Measurements from ENCODE around the gene PRR5. TPM values are rescaled to one million over a fixed set of nuclear protein-coding genes. Genes with fewer than 3 reads are reported as not detected.

Gene PRR5
- total RNA-seq, 1 experiment from 2014 or later = 26.9 TPM

- intact Hi-C loops (cut with micrococcal nuclease) = no loop called here
- no peaks in the 10 kb centered on the region for H3K36me3 ChIP-seq (ENCODE audit: control insufficient read depth in 1 of 2, insufficient read depth in 2 of 2, low read length in 2 of 2)
- CTCF ChIA-PET = no interaction called here
- H4K20me1 ChIP-seq (ENCODE audit: insufficient read depth) = no peaks in the 10 kb centered on the region
- no peak overlapping the region for H3K4me3 ChIP-seq (replicated peaks in 1 of 2; ENCODE audit: low read depth in 1 of 2, low read length in 2 of 2)
- no peak overlapping the region for H3K4me2 ChIP-seq (ENCODE audit: low read length)
- no peak for ATAC-seq
- H3K79me2 ChIP-seq (ENCODE audit: insufficient read depth, low read length) = no peaks in the 10 kb centered on the region
- no peaks in the 10 kb centered on the region for H3K9me3 ChIP-seq (ENCODE audit: control insufficient read depth in 1 of 2, insufficient read depth in 1 of 2, low read depth in 1 of 2, low read length in 2 of 2)
- no peaks in the 10 kb centered on the region for H3K27me3 ChIP-seq (ENCODE audit: insufficient read depth, low read length)
- POLR2A ChIA-PET = no interaction called here
- no peaks in the 10 kb centered on the region for H3K4me1 ChIP-seq (ENCODE audit: control insufficient read depth in 1 of 2, insufficient read depth in 2 of 2, low read length in 2 of 2)
- no peaks in the 10 kb centered on the region for H3K9me2 ChIP-seq (ENCODE audit: insufficient read depth)
- H3K9ac ChIP-seq (ENCODE audit: low read length) = no peak overlapping the region
- no TSS peak for BruUV-seq (replicated peaks)
- H2AFZ ChIP-seq (ENCODE audit: low read depth, low read length, poor library complexity, severe bottlenecking) = no peak overlapping the region
- TF ChIP-seq MAX (IDR thresholded peaks at IDR 0.05) (no peak), REST (IDR thresholded peaks at IDR 0.05; ENCODE audit: low read depth) (no peak)
- no peak overlapping the region for H3K27ac ChIP-seq (ENCODE audit: low read depth, low read length)
- RAD21 ChIA-PET (ENCODE audit: low non-redundant PET in 1 of 2, low total read pairs in 2 of 2, uncharacterized antibody in 2 of 2, unreplicated experiment in 2 of 2) = no interaction called here
- DNase-seq (ENCODE audit: low read depth, low spot score) = no peak
These were observed 41.8 kb upstream of the PRR5 start for GRCh38 chr22:44660051-44660830.

GRCh38 chr22:44661070-44661469 lies 40.9 kb upstream of the PRR5 start:
- Histone ChIP-seq H3K9me3 (ENCODE audit: control insufficient read depth in 1 of 2, insufficient read depth in 1 of 2, low read depth in 1 of 2, low read length in 2 of 2) (no peaks in the 10 kb centered on the region), H3K79me2 (ENCODE audit: insufficient read depth, low read length) (no peaks in the 10 kb centered on the region), H3K27me3 (ENCODE audit: insufficient read depth, low read length) (no peaks in the 10 kb centered on the region), H2AFZ (ENCODE audit: low read depth, low read length, poor library complexity, severe bottlenecking) (no peak overlapping the region), H3K36me3 (ENCODE audit: control insufficient read depth in 1 of 2, insufficient read depth in 2 of 2, low read length in 2 of 2) (no peaks in the 10 kb centered on the region), H3K27ac (ENCODE audit: low read depth, low read length) (no peak overlapping the region), H3K4me3 (replicated peaks in 1 of 2; ENCODE audit: low read depth in 1 of 2, low read length in 2 of 2) (no peak overlapping the region), H4K20me1 (ENCODE audit: insufficient read depth) (no peaks in the 10 kb centered on the region), H3K9me2 (ENCODE audit: insufficient read depth) (no peaks in the 10 kb centered on the region), H3K4me2 (ENCODE audit: low read length) (no peak overlapping the region), H3K4me1 (ENCODE audit: control insufficient read depth in 1 of 2, insufficient read depth in 2 of 2, low read length in 2 of 2) (no peaks in the 10 kb centered on the region), H3K9ac (ENCODE audit: low read length) (no peak overlapping the region)
- POLR2A ChIA-PET = no interaction called here
- TF ChIP-seq EZH2 (IDR thresholded peaks at IDR 0.05) = no peak
- TF ChIP-seq MAX (IDR thresholded peaks at IDR 0.05) = no peak
- no peak for TF ChIP-seq TCF7L2 (IDR thresholded peaks at IDR 0.05; ENCODE audit: borderline replicate concordance, extremely low read depth, insufficient read depth, insufficient read length)
- TF ChIP-seq EZH2phosphoT487 (IDR thresholded peaks at IDR 0.05; ENCODE audit: borderline replicate concordance) = no peak
- no peak for TF ChIP-seq EGR1 (IDR thresholded peaks at IDR 0.05; ENCODE audit: low read depth)
- no peak for TF ChIP-seq CTCF (IDR thresholded peaks at IDR 0.05 in 2 of 3, conservative IDR thresholded peaks at IDR 0.05 in 1 of 3; ENCODE audit: borderline replicate concordance in 1 of 3, insufficient read depth in 1 of 3, low read depth in 2 of 3, low read length in 2 of 3)
- no peak for TF ChIP-seq POLR2A (IDR thresholded peaks at IDR 0.05; ENCODE audit: borderline replicate concordance, extremely low read depth, insufficient read depth, insufficient read length)
- no peak for TF ChIP-seq SIN3A (IDR thresholded peaks at IDR 0.05; ENCODE audit: low read depth)
- no peak for TF ChIP-seq FOSL1 (IDR thresholded peaks at IDR 0.05; ENCODE audit: low read depth)
- RAD21 ChIA-PET (ENCODE audit: low non-redundant PET in 1 of 2, low total read pairs in 2 of 2, uncharacterized antibody in 2 of 2, unreplicated experiment in 2 of 2) = no interaction called here
- BruUV-seq (replicated peaks) = no TSS peak
- intact Hi-C loops (cut with micrococcal nuclease) = no loop called here
- no peak for ATAC-seq
- CTCF ChIA-PET = no interaction called here
- DNase-seq (ENCODE audit: low read depth, low spot score) = no peak
